T-helper 1 cell treated with Interleukin-12 subunit alpha and Interleukin-12 subunit beta and Interleukin-4 antibody, amounts not matched to agents 30 μg/mL and 1 μg/mL, for 36 hours (primary cell): Measurements from ENCODE around the gene ACTG2.
A peak's percentile ranks its signal among the peaks of the same experiment; 100 is the strongest.

Source experiments
- H3K27ac Mint-ChIP-seq: one replicate; pipeline ENCODE4 v1.8.0; 2021; ENCODE audit warnings: mild to moderate bottlenecking, mixed read lengths
- H3K27me3 Mint-ChIP-seq: one replicate; pipeline ENCODE4 v1.8.0; 2021; ENCODE audit warnings: low read depth, mixed read lengths
- H3K36me3 Mint-ChIP-seq: one replicate; pipeline ENCODE4 v1.8.0; 2021; ENCODE audit warnings: low read depth, mixed read lengths
- H3K4me1 Mint-ChIP-seq: one replicate; pipeline ENCODE4 v1.8.0; 2021; ENCODE audit warnings: low read depth, mixed read lengths
- H3K4me3 Mint-ChIP-seq: one replicate; pipeline ENCODE4 v1.8.0; 2021; ENCODE audit warnings: mild to moderate bottlenecking, moderate library complexity, mixed read lengths
- H3K9me3 Mint-ChIP-seq: one replicate; pipeline ENCODE4 v1.8.0; 2021; ENCODE audit warnings: mixed read lengths

The ACTG2 gene

GRCh38 chr2:73949802-73950201 is 57.0 kb downstream of the ACTG2 start:
- H3K4me1 Mint-ChIP-seq = peaks cover 50% of the 10 kb centered on the region
- no peak overlapping the region for H3K4me3 Mint-ChIP-seq

GRCh38 chr2:73952499-73953446 is 60.0 kb downstream of the ACTG2 start:
- Mint-ChIP-seq H3K9me3 (no peaks in the 10 kb centered on the region), H3K27me3 (no peaks in the 10 kb centered on the region), H3K4me1 (peaks cover 47% of the 10 kb centered on the region), H3K4me3 (no peak overlapping the region), H3K36me3 (peaks cover 61% of the 10 kb centered on the region), H3K27ac (no peak overlapping the region)

More at GRCh38 chr2:73949802-73950201, 57.0 kb downstream of the ACTG2 start:
- H3K27ac Mint-ChIP-seq = peak overlapping the region; percentile 28
- H3K36me3 Mint-ChIP-seq = peaks cover 59% of the 10 kb centered on the region
- no peaks in the 10 kb centered on the region for H3K9me3 Mint-ChIP-seq
- no peaks in the 10 kb centered on the region for H3K27me3 Mint-ChIP-seq

GRCh38 chr2:73956218-73956865 is 63.5 kb downstream of the ACTG2 start:
- Mint-ChIP-seq H3K27ac (no peak overlapping the region), H3K4me3 (no peak overlapping the region), H3K36me3 (peaks cover 62% of the 10 kb centered on the region), H3K27me3 (no peaks in the 10 kb centered on the region), H3K9me3 (no peaks in the 10 kb centered on the region), H3K4me1 (peaks cover 25% of the 10 kb centered on the region)

GRCh38 chr2:73961274-73961673 is 68.5 kb downstream of the ACTG2 start:
- Mint-ChIP-seq H3K4me3 (no peak overlapping the region), H3K27ac (no peak overlapping the region), H3K27me3 (no peaks in the 10 kb centered on the region), H3K36me3 (peaks cover 41% of the 10 kb centered on the region), H3K9me3 (peaks cover 7% of the 10 kb centered on the region), H3K4me1 (peaks cover 30% of the 10 kb centered on the region)

GRCh38 chr2:73961823-73962615 is 69.2 kb downstream of the ACTG2 start:
- Mint-ChIP-seq H3K4me1 (peaks cover 26% of the 10 kb centered on the region), H3K27me3 (no peaks in the 10 kb centered on the region), H3K4me3 (no peak overlapping the region), H3K9me3 (peaks cover 7% of the 10 kb centered on the region), H3K36me3 (peaks cover 34% of the 10 kb centered on the region), H3K27ac (no peak overlapping the region)

GRCh38 chr2:73962798-73963197 is 70.0 kb downstream of the ACTG2 start:
- no peak overlapping the region for H3K27ac Mint-ChIP-seq
- H3K27me3 Mint-ChIP-seq = no peaks in the 10 kb centered on the region
- peaks cover 7% of the 10 kb centered on the region for H3K9me3 Mint-ChIP-seq
- peaks cover 33% of the 10 kb centered on the region for H3K36me3 Mint-ChIP-seq
- H3K4me3 Mint-ChIP-seq = no peak overlapping the region
- peaks cover 25% of the 10 kb centered on the region for H3K4me1 Mint-ChIP-seq

- Mint-ChIP-seq H3K4me1 (peaks cover 21% of the 10 kb centered on the region), H3K4me3 (peak overlapping the region; percentile 9), H3K27ac (peak overlapping the region; percentile 42)
Measured at GRCh38 chr2:73963385-73964120, 70.7 kb downstream of the ACTG2 start.

GRCh38 chr2:73964223-73964622 is 71.4 kb downstream of the ACTG2 start:
- H3K27ac Mint-ChIP-seq = peak overlapping the region; percentile 42
- peak overlapping the region; percentile 2 for H3K4me3 Mint-ChIP-seq
- peaks cover 22% of the 10 kb centered on the region for H3K4me1 Mint-ChIP-seq

More at GRCh38 chr2:73963385-73964120, 70.7 kb downstream of the ACTG2 start:
- Mint-ChIP-seq H3K27me3 (no peaks in the 10 kb centered on the region), H3K9me3 (peaks cover 7% of the 10 kb centered on the region), H3K36me3 (peaks cover 27% of the 10 kb centered on the region)

GRCh38 chr2:73965053-73965452 is 72.2 kb downstream of the ACTG2 start:
- Mint-ChIP-seq H3K27me3 (no peaks in the 10 kb centered on the region), H3K4me3 (no peak overlapping the region), H3K4me1 (peaks cover 28% of the 10 kb centered on the region), H3K27ac (no peak overlapping the region), H3K9me3 (peaks cover 7% of the 10 kb centered on the region), H3K36me3 (peaks cover 13% of the 10 kb centered on the region)

More at GRCh38 chr2:73964223-73964622, 71.4 kb downstream of the ACTG2 start:
- Mint-ChIP-seq H3K9me3 (peaks cover 7% of the 10 kb centered on the region), H3K27me3 (no peaks in the 10 kb centered on the region), H3K36me3 (peaks cover 20% of the 10 kb centered on the region)

- peaks cover 7% of the 10 kb centered on the region for H3K27me3 Mint-ChIP-seq
- H3K36me3 Mint-ChIP-seq = peaks cover 2% of the 10 kb centered on the region
- no peak overlapping the region for H3K4me3 Mint-ChIP-seq
- H3K4me1 Mint-ChIP-seq = peaks cover 47% of the 10 kb centered on the region
- no peaks in the 10 kb centered on the region for H3K9me3 Mint-ChIP-seq
- no peak overlapping the region for H3K27ac Mint-ChIP-seq
Measured at GRCh38 chr2:73968357-73968937, 75.6 kb downstream of the ACTG2 start.

- Mint-ChIP-seq H3K4me3 (no peak overlapping the region), H3K27ac (no peak overlapping the region), H3K4me1 (peaks cover 37% of the 10 kb centered on the region), H3K27me3 (peaks cover 10% of the 10 kb centered on the region), H3K36me3 (peaks cover 2% of the 10 kb centered on the region), H3K9me3 (no peaks in the 10 kb centered on the region)
Measured at GRCh38 chr2:73969356-73969755, 76.5 kb downstream of the ACTG2 start.
